ENCODE results near the gene PPIF.

Gene PPIF

GRCh38 chr10:79391231-79392019, 44.2 kb downstream of the PPIF start:
- peak overlapping the region; percentile 81 for H3K27ac ChIP-seq (ENCODE audit: low read length)
- H3K9me3 ChIP-seq (ENCODE audit: control insufficient read depth in 2 of 2, low read length in 2 of 2), result no peaks in the 10 kb centered on the region
- no peak overlapping the region for H3K4me3 ChIP-seq (ENCODE audit: low read length in 2 of 2)
- peaks cover 21 to 26% of the 10 kb centered on the region in 2 donors for H3K36me3 ChIP-seq (ENCODE audit: control insufficient read depth in 2 of 2, insufficient read depth in 2 of 2, low read length in 2 of 2)
- peak overlapping the region in 1 of 2 donors; percentile 34 for H3K9ac ChIP-seq (ENCODE audit: low read length in 2 of 2)
- peaks cover 59% of the 10 kb centered on the region for H3K4me1 ChIP-seq (ENCODE audit: control insufficient read depth, insufficient read depth, low read length)
- no peaks in the 10 kb centered on the region for H3K27me3 ChIP-seq (ENCODE audit: control insufficient read depth in 1 of 2, insufficient read depth in 2 of 2, low read length in 2 of 2)

GRCh38 chr10:79392020-79392398, 44.7 kb downstream of the PPIF start:
- Histone ChIP-seq H3K4me3 (ENCODE audit: low read length in 2 of 2) (no peak overlapping the region), H3K36me3 (ENCODE audit: control insufficient read depth in 2 of 2, insufficient read depth in 2 of 2, low read length in 2 of 2) (peaks cover 21 to 23% of the 10 kb centered on the region in 2 donors), H3K9me3 (ENCODE audit: control insufficient read depth in 2 of 2, low read length in 2 of 2) (no peaks in the 10 kb centered on the region), H3K27me3 (ENCODE audit: control insufficient read depth in 1 of 2, insufficient read depth in 2 of 2, low read length in 2 of 2) (no peaks in the 10 kb centered on the region), H3K9ac (ENCODE audit: low read length in 2 of 2) (no peak overlapping the region), H3K4me1 (ENCODE audit: control insufficient read depth, insufficient read depth, low read length) (peaks cover 54% of the 10 kb centered on the region), H3K27ac (ENCODE audit: low read length) (peak overlapping the region; percentile 81)

- H3K4me3 ChIP-seq (ENCODE audit: low read length in 2 of 2), result no peak overlapping the region
- no peak overlapping the region for H3K27ac ChIP-seq (ENCODE audit: low read length)
- no peaks in the 10 kb centered on the region for H3K9me3 ChIP-seq (ENCODE audit: control insufficient read depth in 2 of 2, low read length in 2 of 2)
- H3K4me1 ChIP-seq (ENCODE audit: control insufficient read depth, insufficient read depth, low read length), result peaks cover 48% of the 10 kb centered on the region
- peaks cover 21 to 22% of the 10 kb centered on the region in 2 donors for H3K36me3 ChIP-seq (ENCODE audit: control insufficient read depth in 2 of 2, insufficient read depth in 2 of 2, low read length in 2 of 2)
- no peak overlapping the region for H3K9ac ChIP-seq (ENCODE audit: low read length in 2 of 2)
- no peaks in the 10 kb centered on the region for H3K27me3 ChIP-seq (ENCODE audit: control insufficient read depth in 1 of 2, insufficient read depth in 2 of 2, low read length in 2 of 2)
Measured at GRCh38 chr10:79392506-79393176, 45.4 kb downstream of the PPIF start.

- no peak overlapping the region for H3K27ac ChIP-seq (ENCODE audit: low read length)
Measured at GRCh38 chr10:79393221-79393923, 46.1 kb downstream of the PPIF start.

GRCh38 chr10:79393924-79394610, 46.8 kb downstream of the PPIF start:
- H3K4me1 ChIP-seq (ENCODE audit: control insufficient read depth, insufficient read depth, low read length), result peaks cover 41% of the 10 kb centered on the region
- H3K9me3 ChIP-seq (ENCODE audit: control insufficient read depth in 2 of 2, low read length in 2 of 2), result no peaks in the 10 kb centered on the region
- H3K4me3 ChIP-seq (ENCODE audit: low read length in 2 of 2), result no peak overlapping the region
- no peak overlapping the region for H3K9ac ChIP-seq (ENCODE audit: low read length in 2 of 2)
- H3K36me3 ChIP-seq (ENCODE audit: control insufficient read depth in 2 of 2, insufficient read depth in 2 of 2, low read length in 2 of 2), result peaks cover 12 to 16% of the 10 kb centered on the region in 2 donors
- no peak overlapping the region for H3K27ac ChIP-seq (ENCODE audit: low read length)
- H3K27me3 ChIP-seq (ENCODE audit: control insufficient read depth in 1 of 2, insufficient read depth in 2 of 2, low read length in 2 of 2), result no peaks in the 10 kb centered on the region

More at GRCh38 chr10:79393221-79393923, 46.1 kb downstream of the PPIF start:
- Histone ChIP-seq H3K27me3 (ENCODE audit: control insufficient read depth in 1 of 2, insufficient read depth in 2 of 2, low read length in 2 of 2) (no peaks in the 10 kb centered on the region), H3K36me3 (ENCODE audit: control insufficient read depth in 2 of 2, insufficient read depth in 2 of 2, low read length in 2 of 2) (peaks cover 15 to 21% of the 10 kb centered on the region in 2 donors), H3K4me3 (ENCODE audit: low read length in 2 of 2) (no peak overlapping the region), H3K9me3 (ENCODE audit: control insufficient read depth in 2 of 2, low read length in 2 of 2) (no peaks in the 10 kb centered on the region), H3K9ac (ENCODE audit: low read length in 2 of 2) (no peak overlapping the region), H3K4me1 (ENCODE audit: control insufficient read depth, insufficient read depth, low read length) (peaks cover 45% of the 10 kb centered on the region)

- Histone ChIP-seq H3K27ac (ENCODE audit: low read length) (peak overlapping the region; percentile 18), H3K9ac (ENCODE audit: low read length in 2 of 2) (no peak overlapping the region), H3K4me1 (ENCODE audit: control insufficient read depth, insufficient read depth, low read length) (peaks cover 38% of the 10 kb centered on the region), H3K4me3 (ENCODE audit: low read length in 2 of 2) (no peak overlapping the region), H3K27me3 (ENCODE audit: control insufficient read depth in 1 of 2, insufficient read depth in 2 of 2, low read length in 2 of 2) (no peaks in the 10 kb centered on the region), H3K9me3 (ENCODE audit: control insufficient read depth in 2 of 2, low read length in 2 of 2) (no peaks in the 10 kb centered on the region), H3K36me3 (ENCODE audit: control insufficient read depth in 2 of 2, insufficient read depth in 2 of 2, low read length in 2 of 2) (peaks cover 10 to 16% of the 10 kb centered on the region in 2 donors)
Measured at GRCh38 chr10:79394664-79395063, 47.4 kb downstream of the PPIF start.

DNA sequence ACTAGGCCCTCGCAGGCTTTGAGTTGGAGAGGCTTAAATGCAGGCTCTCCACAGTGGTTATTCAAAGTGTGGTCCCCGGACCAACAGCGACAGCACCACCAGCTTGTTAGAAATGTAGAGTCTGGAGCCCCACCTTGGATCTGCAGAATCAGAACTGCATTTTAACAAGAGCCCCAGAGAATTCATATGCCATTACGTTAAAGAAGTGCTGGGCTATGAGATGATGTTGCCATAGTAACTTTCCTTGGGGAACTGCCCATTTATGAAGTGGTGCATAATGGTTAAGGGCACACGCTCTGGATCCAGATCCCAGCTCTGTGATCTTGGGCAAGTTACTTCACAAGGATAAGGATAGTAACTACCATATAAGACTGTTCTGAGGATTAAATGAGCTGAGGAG, 49.3 kb downstream of the PPIF start:
- Histone ChIP-seq H3K9ac (ENCODE audit: low read length in 2 of 2) (peak overlapping the region in 1 of 2 donors; percentile 64), H3K9me3 (ENCODE audit: control insufficient read depth in 2 of 2, low read length in 2 of 2) (no peaks in the 10 kb centered on the region), H3K4me3 (ENCODE audit: low read length in 2 of 2) (peak overlapping the region in 1 of 2 donors; percentile 3), H3K4me1 (ENCODE audit: control insufficient read depth, insufficient read depth, low read length) (peaks cover 22% of the 10 kb centered on the region), H3K27me3 (ENCODE audit: control insufficient read depth in 1 of 2, insufficient read depth in 2 of 2, low read length in 2 of 2) (no peaks in the 10 kb centered on the region), H3K36me3 (ENCODE audit: control insufficient read depth in 2 of 2, insufficient read depth in 2 of 2, low read length in 2 of 2) (peaks cover 10 to 16% of the 10 kb centered on the region in 2 donors), H3K27ac (ENCODE audit: low read length) (peak overlapping the region; percentile 97)

- peaks cover 17% of the 10 kb centered on the region for H3K4me1 ChIP-seq (ENCODE audit: control insufficient read depth, insufficient read depth, low read length)
- peak overlapping the region; percentile 97 for H3K27ac ChIP-seq (ENCODE audit: low read length)
- H3K9ac ChIP-seq (ENCODE audit: low read length in 2 of 2), result peak overlapping the region; percentile 42 to 64
- no peaks in the 10 kb centered on the region for H3K9me3 ChIP-seq (ENCODE audit: control insufficient read depth in 2 of 2, low read length in 2 of 2)
- peaks cover 10 to 16% of the 10 kb centered on the region in 2 donors for H3K36me3 ChIP-seq (ENCODE audit: control insufficient read depth in 2 of 2, insufficient read depth in 2 of 2, low read length in 2 of 2)
- H3K27me3 ChIP-seq (ENCODE audit: control insufficient read depth in 1 of 2, insufficient read depth in 2 of 2, low read length in 2 of 2), result no peaks in the 10 kb centered on the region
- peak overlapping the region in 1 of 2 donors; percentile 15 for H3K4me3 ChIP-seq (ENCODE audit: low read length in 2 of 2)
Measured at GRCh38 chr10:79397051-79397450, 49.8 kb downstream of the PPIF start.

DNA sequence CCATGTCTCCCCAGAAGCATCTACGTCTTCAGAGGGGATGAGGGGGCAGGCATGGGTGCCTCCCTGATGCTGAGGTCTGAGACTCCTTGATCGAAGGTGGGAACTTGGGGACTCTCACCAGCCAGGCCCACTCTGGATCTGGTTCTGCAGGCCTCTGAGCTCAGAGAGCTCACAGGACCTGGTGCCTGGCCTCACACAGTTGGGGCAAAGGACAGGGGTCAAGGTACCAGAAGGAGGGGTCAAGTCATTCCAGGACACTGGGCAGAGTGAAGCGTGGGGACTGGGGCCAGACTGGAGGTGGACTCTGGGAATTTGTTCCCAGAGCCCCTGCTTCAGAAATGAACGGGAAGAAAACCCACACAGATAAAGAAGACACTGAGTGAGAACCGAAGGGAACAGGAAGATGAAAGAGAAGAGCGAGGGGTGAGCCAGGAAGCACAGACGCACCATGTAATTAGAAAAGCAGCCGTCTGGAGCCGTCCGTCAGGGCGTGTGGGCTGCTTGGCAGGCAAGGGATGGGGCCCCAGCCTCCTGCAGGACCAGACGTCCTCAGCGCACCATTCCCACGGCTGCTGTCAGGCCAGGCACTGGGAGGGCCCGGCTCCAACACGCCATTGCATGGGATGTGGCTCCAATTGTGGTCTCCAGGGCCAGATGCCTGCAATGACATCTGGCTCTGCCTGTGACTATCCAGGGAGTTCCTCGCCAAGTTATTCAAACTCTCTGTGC, 50.5 kb downstream of the PPIF start:
- peaks cover 11% of the 10 kb centered on the region for H3K4me1 ChIP-seq (ENCODE audit: control insufficient read depth, insufficient read depth, low read length)
- H3K27me3 ChIP-seq (ENCODE audit: control insufficient read depth in 1 of 2, insufficient read depth in 2 of 2, low read length in 2 of 2), result no peaks in the 10 kb centered on the region
- H3K4me3 ChIP-seq (ENCODE audit: low read length in 2 of 2), result peak overlapping the region in 1 of 2 donors; percentile 35
- peaks cover 10 to 14% of the 10 kb centered on the region in 2 donors for H3K36me3 ChIP-seq (ENCODE audit: control insufficient read depth in 2 of 2, insufficient read depth in 2 of 2, low read length in 2 of 2)
- peak overlapping the region; percentile 36 to 64 for H3K9ac ChIP-seq (ENCODE audit: low read length in 2 of 2)
- no peaks in the 10 kb centered on the region for H3K9me3 ChIP-seq (ENCODE audit: control insufficient read depth in 2 of 2, low read length in 2 of 2)
- H3K27ac ChIP-seq (ENCODE audit: low read length), result peak overlapping the region; percentile 97
